ENCODE results near the gene UBE2E2. TPM values are rescaled to one million over a fixed set of nuclear protein-coding genes. Genes with fewer than 3 reads are reported as not detected.

UBE2E2 gene
- total RNA-seq, 1 donor from 2014 or later = 89.8 TPM

GRCh38 chr3:23450806-23451205 lies 247.7 kb downstream of the UBE2E2 start:
- H3K4me2 ChIP-seq = no peak overlapping the region
- no peaks in the 10 kb centered on the region for H3F3A ChIP-seq (ENCODE audit: low read depth)
- no peak for TF ChIP-seq EZH2phosphoT487 (IDR thresholded peaks at IDR 0.05)
- TF ChIP-seq CTCF (IDR thresholded peaks at IDR 0.05) = no peak
- no peak for TF ChIP-seq EZH2 (IDR thresholded peaks at IDR 0.05)
- H3K79me2 ChIP-seq (ENCODE audit: low read depth) = peaks cover 53% of the 10 kb centered on the region
- H2AFZ ChIP-seq (replicated peaks) = no peak overlapping the region
- H3K4me1 ChIP-seq = peaks cover 24% of the 10 kb centered on the region
- H3K9ac ChIP-seq = no peak overlapping the region
- no peak for DNase-seq (ENCODE audit: low spot score)
- H3K27me3 ChIP-seq = no peaks in the 10 kb centered on the region
- H3K27ac Mint-ChIP-seq = no peak overlapping the region
- no peaks in the 10 kb centered on the region for H3K36me3 ChIP-seq
- H3K9me3 Mint-ChIP-seq = peaks cover 2% of the 10 kb centered on the region
- H4K20me1 ChIP-seq (ENCODE audit: low read depth) = peaks cover 23% of the 10 kb centered on the region
- H3K27me3 Mint-ChIP-seq (ENCODE audit: insufficient read depth, low read depth) = no peaks in the 10 kb centered on the region
- H3K9me3 ChIP-seq (ENCODE audit: low read depth) = no peaks in the 10 kb centered on the region
- no peaks in the 10 kb centered on the region for H3K36me3 Mint-ChIP-seq
- H3K27ac ChIP-seq = no peak overlapping the region
- no peak overlapping the region for H3K4me3 Mint-ChIP-seq
- no peak overlapping the region for H3K4me3 ChIP-seq
- peaks cover 32% of the 10 kb centered on the region for H3K4me1 Mint-ChIP-seq

GRCh38 chr3:23452408-23452807 lies 249.3 kb downstream of the UBE2E2 start:
- Histone ChIP-seq H3K4me2 (no peak overlapping the region), H3K27me3 (no peaks in the 10 kb centered on the region), H3K4me3 (no peak overlapping the region), H3K9me3 (ENCODE audit: low read depth) (no peaks in the 10 kb centered on the region), H4K20me1 (ENCODE audit: low read depth) (peaks cover 15% of the 10 kb centered on the region), H3K4me1 (peaks cover 17% of the 10 kb centered on the region), H3K9ac (no peak overlapping the region), H3K36me3 (no peaks in the 10 kb centered on the region), H2AFZ (replicated peaks) (no peak overlapping the region), H3K79me2 (ENCODE audit: low read depth) (peaks cover 45% of the 10 kb centered on the region), H3K27ac (no peak overlapping the region), H3F3A (ENCODE audit: low read depth) (no peaks in the 10 kb centered on the region)
- peaks cover 16% of the 10 kb centered on the region for H3K9me3 Mint-ChIP-seq
- H3K4me3 Mint-ChIP-seq = no peak overlapping the region
- DNase-seq (ENCODE audit: low spot score) = no peak
- H3K27ac Mint-ChIP-seq = no peak overlapping the region
- H3K36me3 Mint-ChIP-seq = peaks cover 5% of the 10 kb centered on the region
- no peak for TF ChIP-seq EZH2 (IDR thresholded peaks at IDR 0.05)
- no peak for TF ChIP-seq CTCF (IDR thresholded peaks at IDR 0.05)
- no peak for TF ChIP-seq EZH2phosphoT487 (IDR thresholded peaks at IDR 0.05)
- no peaks in the 10 kb centered on the region for H3K27me3 Mint-ChIP-seq (ENCODE audit: insufficient read depth, low read depth)
- H3K4me1 Mint-ChIP-seq = peaks cover 20% of the 10 kb centered on the region

GRCh38 chr3:23455084-23455483 lies 252.0 kb downstream of the UBE2E2 start:
- no peak overlapping the region for H3K4me3 ChIP-seq
- peaks cover 21% of the 10 kb centered on the region for H3K9me3 Mint-ChIP-seq
- no peaks in the 10 kb centered on the region for H3K27me3 Mint-ChIP-seq (ENCODE audit: insufficient read depth, low read depth)
- peaks cover 9% of the 10 kb centered on the region for H3K4me1 ChIP-seq
- no peaks in the 10 kb centered on the region for H3K36me3 ChIP-seq
- H3K27ac ChIP-seq = no peak overlapping the region
- H3K36me3 Mint-ChIP-seq = peaks cover 10% of the 10 kb centered on the region
- no peak for TF ChIP-seq EZH2phosphoT487 (IDR thresholded peaks at IDR 0.05)
- no peak for TF ChIP-seq CTCF (IDR thresholded peaks at IDR 0.05)
- TF ChIP-seq EZH2 (IDR thresholded peaks at IDR 0.05) = no peak
- H3F3A ChIP-seq (ENCODE audit: low read depth) = no peaks in the 10 kb centered on the region
- peaks cover 25% of the 10 kb centered on the region for H3K79me2 ChIP-seq (ENCODE audit: low read depth)
- H3K27me3 ChIP-seq = no peaks in the 10 kb centered on the region
- H3K4me1 Mint-ChIP-seq = peaks cover 12% of the 10 kb centered on the region
- no peak overlapping the region for H3K9ac ChIP-seq
- no peak for DNase-seq (ENCODE audit: low spot score)
- no peak overlapping the region for H3K4me3 Mint-ChIP-seq
- peaks cover 4% of the 10 kb centered on the region for H4K20me1 ChIP-seq (ENCODE audit: low read depth)
- no peak overlapping the region for H3K4me2 ChIP-seq
- H3K27ac Mint-ChIP-seq = no peak overlapping the region
- H3K9me3 ChIP-seq (ENCODE audit: low read depth) = no peaks in the 10 kb centered on the region
- H2AFZ ChIP-seq (replicated peaks) = no peak overlapping the region
